A673 (cell line): Measurements from ENCODE around the gene SYT7. TPM values are rescaled to one million over a fixed set of nuclear protein-coding genes. Genes with fewer than 3 reads are reported as not detected.

Source experiments
- BruUV-seq: library from RNA; stranded (reverse); fragments of 400-500 nt; replicated peaks from 2 replicates; lab custom pipeline; 2021; lab: Mats Ljungman, UMichigan
- CTCF ChIA-PET: fragments of 300-600 bp; sonication (Branson Sonifier 250); formaldehyde crosslinking; loops from one replicate; lab custom pipeline; 2022; ENCODE audit warnings: antibody characterized with exemption; lab: Charles Lee
- POLR2A ChIA-PET: fragments of 300-600 bp; sonication (Branson Sonifier 250); formaldehyde crosslinking; loops from one replicate; lab custom pipeline; 2022; ENCODE audit warnings: antibody characterized with exemption; ENCODE audit not compliant: low non-redundant PET; lab: Charles Lee
- DNase-seq: peaks from one replicate; pipeline ENCODE4 v3.0.0-alpha.2; 2015; ENCODE audit warnings: low spot score
- H3K27ac ChIP-seq: fragments of 200-600 bp; sonication (generic); 2 replicates; pipeline ENCODE4 v1.5.1; 2016; ENCODE audit warnings: mixed run types, low read depth, mild to moderate bottlenecking, mixed read lengths, antibody characterized with exemption, low read length; ENCODE audit not compliant: poor library complexity, severe bottlenecking
- H3K27me3 ChIP-seq: fragments of 200-600 bp; sonication (generic); replicated peaks from 2 replicates; pipeline ENCODE4 v1.6.1; 2017; ENCODE audit warnings: mixed run types, low read depth, mild to moderate bottlenecking, mixed read lengths, antibody characterized with exemption, low read length; ENCODE audit not compliant: insufficient read depth, poor library complexity
- H3K36me3 ChIP-seq: fragments of 200-600 bp; sonication (generic); 2 replicates; pipeline ENCODE4 v1.6.1; 2016; ENCODE audit warnings: mixed run types, mild to moderate bottlenecking, mixed read lengths, antibody characterized with exemption, low read length; ENCODE audit not compliant: insufficient read depth, poor library complexity, severe bottlenecking
- H3K4me1 ChIP-seq: fragments of 200-600 bp; sonication (generic); 2 replicates; pipeline ENCODE4 v1.6.1; 2017; ENCODE audit warnings: mixed run types, mild to moderate bottlenecking, mixed read lengths, antibody characterized with exemption, low read length; ENCODE audit not compliant: insufficient read depth, poor library complexity, severe bottlenecking
- H3K4me3 ChIP-seq: fragments of 200-600 bp; sonication (generic); 2 replicates; pipeline ENCODE4 v1.5.1; 2016; ENCODE audit warnings: low read depth, mixed run types, mild to moderate bottlenecking, mixed read lengths, low read length; ENCODE audit not compliant: poor library complexity, severe bottlenecking
- H3K9me3 ChIP-seq: fragments of 200-600 bp; sonication (generic); 2 replicates; pipeline ENCODE4 v1.6.1; 2016; ENCODE audit warnings: mixed run types, low read depth, mild to moderate bottlenecking, mixed read lengths, antibody characterized with exemption, low read length; ENCODE audit not compliant: poor library complexity, severe bottlenecking
- CTCF ChIP-seq: fragments of 300-800, 200-600 bp; sonication (generic); conservative IDR thresholded peaks from 2 replicates; pipeline ENCODE4 v1.5.1; 2017; ENCODE audit warnings: low read depth, mild to moderate bottlenecking, antibody characterized with exemption, low read length, moderate library complexity, mixed read lengths
- EZH2 ChIP-seq: fragments of 200-600 bp; sonication (generic); IDR thresholded peaks from 2 replicates; pipeline ENCODE4 v1.6.1; 2017; ENCODE audit warnings: borderline replicate concordance, low read depth, mild to moderate bottlenecking, mixed read lengths, antibody characterized with exemption, low read length; ENCODE audit not compliant: poor library complexity, severe bottlenecking
- intact Hi-C: fragments of 100-400 bp; cut with micrococcal nuclease; formaldehyde crosslinking; loops from one replicate; pipeline ENCODE4 v1.10.0; 2022; ENCODE audit not compliant: unreplicated experiment
- total RNA-seq: library from RNA; stranded (reverse); gene quantifications from 2 replicates; pipeline ENCODE4 v1.2.3, GENCODE V29; 2021

SYT7 gene
- total RNA-seq, 1 experiment from 2014 or later: 1.3 TPM

- BruUV-seq: no TSS peak
- ChIA-PET CTCF (no interaction called here), POLR2A (no interaction called here)
- H3K4me3 ChIP-seq: no peak overlapping the region
- no peaks in the 10 kb centered on the region for H3K9me3 ChIP-seq
- no peak overlapping the region for H3K27ac ChIP-seq
- no peaks in the 10 kb centered on the region for H3K4me1 ChIP-seq
- H3K27me3 ChIP-seq: peaks cover 47% of the 10 kb centered on the region
- no peaks in the 10 kb centered on the region for H3K36me3 ChIP-seq
- intact Hi-C loops: no loop called here
- no peak for TF ChIP-seq EZH2
- no peak for TF ChIP-seq CTCF
- no peak for DNase-seq
Observed at GRCh38 chr11:61571869-61572268, 9.0 kb downstream of the SYT7 start.

- TF ChIP-seq CTCF (no peak), EZH2 (no peak)
- ChIA-PET POLR2A (no interaction called here), CTCF (no interaction called here)
- intact Hi-C loops: no loop called here
- Histone ChIP-seq H3K9me3 (no peaks in the 10 kb centered on the region), H3K4me1 (no peaks in the 10 kb centered on the region), H3K27ac (no peak overlapping the region), H3K27me3 (peaks cover 47% of the 10 kb centered on the region), H3K36me3 (no peaks in the 10 kb centered on the region), H3K4me3 (no peak overlapping the region)
- no peak for DNase-seq
- BruUV-seq: no TSS peak
Observed at GRCh38 chr11:61571337-61571736, 9.5 kb downstream of the SYT7 start.

DNA sequence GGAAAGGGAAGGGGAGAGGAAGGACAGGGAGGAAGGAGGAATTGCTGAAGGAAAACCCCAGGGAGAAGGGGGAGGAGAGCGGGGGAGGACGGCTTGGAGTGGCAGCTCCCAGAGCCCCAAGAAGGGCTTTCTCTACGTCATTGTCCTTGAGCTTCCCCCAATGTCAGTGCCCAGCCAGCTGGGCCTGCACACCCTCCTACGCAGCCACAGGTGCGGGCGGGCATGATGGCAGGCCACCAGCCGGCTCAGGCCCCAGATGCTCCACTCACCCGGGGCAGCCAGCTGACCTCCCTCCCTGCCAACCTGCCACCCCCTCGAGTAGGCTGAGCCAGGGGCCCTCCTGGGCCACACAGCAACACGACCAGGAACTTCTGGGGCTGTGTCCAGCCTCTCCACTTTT lies 11.2 kb downstream of the SYT7 start:
- Histone ChIP-seq H3K27me3 (peaks cover 50% of the 10 kb centered on the region), H3K4me1 (no peaks in the 10 kb centered on the region), H3K27ac (no peak overlapping the region), H3K4me3 (no peak overlapping the region), H3K9me3 (no peaks in the 10 kb centered on the region), H3K36me3 (no peaks in the 10 kb centered on the region)
- no TSS peak for BruUV-seq
- TF ChIP-seq EZH2 (no peak), CTCF (no peak)
- ChIA-PET CTCF (no interaction called here), POLR2A (no interaction called here)
- DNase-seq: no peak
- intact Hi-C loops: loop anchor here (5.0 kb wide), 2 partner anchors 52 to 58 kb away; no protein-coding TSS in a partner anchor
